Epithelial cell of esophagus (primary cell): ENCODE data around the gene DCXR.

Experiments
- DNase-seq: peaks from one replicate; pipeline ENCODE4 v3.0.0; 2010; ENCODE audit warnings: low read depth
- H3K4me3 ChIP-seq: 2 replicates; pipeline ENCODE4 v1.5.1; 2011; ENCODE audit warnings: mild to moderate bottlenecking, low read length, control low read depth
- CTCF ChIP-seq: IDR thresholded peaks from 2 replicates; pipeline ENCODE4 v1.5.1; 2011; ENCODE audit warnings: low read depth, mild to moderate bottlenecking, low read length, control low read depth, inconsistent platforms; ENCODE audit not compliant: insufficient read depth; ENCODE audit errors: missing control alignments

The DCXR gene

GRCh38 chr17:82005701-82006348 lies 31.7 kb downstream of the DCXR start:
- TF ChIP-seq CTCF, result no peak
- no peak overlapping the region for H3K4me3 ChIP-seq
- DNase-seq, result no peak

- no peak overlapping the region for H3K4me3 ChIP-seq
- TF ChIP-seq CTCF, result no peak
- DNase-seq, result no peak
Observed at GRCh38 chr17:82004517-82005455, 32.7 kb downstream of the DCXR start.

- peak; percentile 96 for DNase-seq
- TF ChIP-seq CTCF, result no peak
- no peak overlapping the region for H3K4me3 ChIP-seq
Observed at GRCh38 chr17:82003411-82004381, 33.8 kb downstream of the DCXR start.

GRCh38 chr17:82001571-82002056 lies 35.9 kb downstream of the DCXR start:
- no peak for TF ChIP-seq CTCF
- no peak overlapping the region for H3K4me3 ChIP-seq
- no peak for DNase-seq

- TF ChIP-seq CTCF, result no peak
- DNase-seq, result no peak
- H3K4me3 ChIP-seq, result no peak overlapping the region
Observed at GRCh38 chr17:82000803-82001570, 36.5 kb downstream of the DCXR start.
